ENCODE measurements around the gene PEX14.

The PEX14 gene

GRCh38 chr1:10679496-10680220 lies 204.9 kb downstream of the PEX14 start:
- in situ Hi-C loops (cut with MboI; ENCODE audit: low pct_unique_long_range_greater_than_20kb, low sequenced_read_pairs) = no loop called here
- DNase-seq = peak; percentile 45

Measured in KBM-7 (cell line).